H1 (cell line): ENCODE measurements around the gene TRMT61B. TPM values are rescaled to one million over a fixed set of nuclear protein-coding genes. Genes with fewer than 3 reads are reported as not detected.

ENCODE experiments used
- CTCF ChIA-PET: fragments of 300-600 bp; sonication (Branson Sonifier 250); formaldehyde crosslinking; loops from one replicate; lab custom pipeline; 2021; ENCODE audit not compliant: partially characterized antibody; lab: Charles Lee
- POLR2A ChIA-PET: fragments of 300-600 bp; sonication (Branson Sonifier 250); formaldehyde crosslinking; loops from one replicate; lab custom pipeline; 2021; ENCODE audit warnings: inconsistent platforms; ENCODE audit not compliant: partially characterized antibody; lab: Charles Lee
- DNase-seq, 2 experiments: peaks; one replicate each; pipeline versions ENCODE4 v3.0.0 to v3.0.0-alpha.2; 2010 to 2022; ENCODE audit warnings: low spot score in 2 of 2, low read depth in 1 of 2, mixed read lengths in 1 of 2
- FAIRE-seq: peaks from 2 replicates; lab custom pipeline; 2011; peaks lifted over from hg19 to GRCh38; lab: Jason Lieb, UNC
- H2AFZ ChIP-seq: 2 replicates; pipeline ENCODE4 v1.8.1; 2012; ENCODE audit warnings: low read length, inconsistent platforms
- H2AK5ac ChIP-seq: 2 replicates; pipeline ENCODE4 v1.6.1; 2013; ENCODE audit warnings: low read depth, low read length
- H2BK120ac ChIP-seq: replicated peaks from 2 replicates; pipeline ENCODE3; 2013; ENCODE audit warnings: low read depth, low read length, inconsistent platforms
- H2BK12ac ChIP-seq: 2 replicates; pipeline ENCODE4 v1.6.1; 2013; ENCODE audit warnings: low read depth, low read length
- H2BK15ac ChIP-seq: 2 replicates; pipeline ENCODE4 v1.6.1; 2013; ENCODE audit warnings: low read length
- H2BK20ac ChIP-seq: 2 replicates; pipeline ENCODE4 v1.6.1; 2013; ENCODE audit warnings: low read length
- H2BK5ac ChIP-seq: 2 replicates; pipeline ENCODE4 v1.6.1; 2013; ENCODE audit warnings: low read depth, low read length
- H3K14ac ChIP-seq: 2 replicates; pipeline ENCODE4 v1.6.1; 2013; ENCODE audit warnings: inconsistent platforms; ENCODE audit not compliant: insufficient read length
- H3K18ac ChIP-seq: 2 replicates; pipeline ENCODE4 v1.6.1; 2013; ENCODE audit warnings: low read length; ENCODE audit errors: extremely low read depth
- H3K23ac ChIP-seq: 2 replicates; pipeline ENCODE4 v1.6.1; 2013; ENCODE audit warnings: inconsistent platforms; ENCODE audit not compliant: insufficient read length
- H3K23me2 ChIP-seq: 2 replicates; pipeline ENCODE4 v1.6.1; 2013; ENCODE audit warnings: low read depth, low read length
- H3K27ac ChIP-seq: 2 replicates; pipeline ENCODE4 v1.6.1; 2011; ENCODE audit warnings: low read depth, low read length, inconsistent platforms
- H3K27me3 ChIP-seq, 4 experiments: replicated peaks in 1 of 4; 1 replicate in 1 of 4; 2 replicates in 3 of 4; pipeline versions ENCODE4 v1.6.1 to v1.8.1; 2011 to 2013; ENCODE audit warnings: low read length in 3 of 4, mild to moderate bottlenecking in 3 of 4, inconsistent platforms in 2 of 4, mixed read lengths in 2 of 4, moderate library complexity in 1 of 4; ENCODE audit not compliant: control insufficient read depth in 3 of 4, insufficient read depth in 3 of 4; ENCODE audit errors: extremely low read depth in 1 of 4
- H3K36me3 ChIP-seq, 4 experiments: 2 replicates each; pipeline versions ENCODE4 v1.6.1 to v1.8.1; 2011 to 2013; ENCODE audit warnings: mild to moderate bottlenecking in 4 of 4, low read length in 3 of 4, moderate library complexity in 2 of 4, control low read depth in 1 of 4, inconsistent platforms in 1 of 4; ENCODE audit not compliant: insufficient read depth in 4 of 4, control insufficient read depth in 2 of 4
- H3K4ac ChIP-seq: replicated peaks from 2 replicates; pipeline ENCODE3; 2013; ENCODE audit warnings: low read length, low read depth, mixed read lengths, inconsistent platforms; ENCODE audit not compliant: insufficient read length
- H3K4me1 ChIP-seq, 4 experiments: replicated peaks in 1 of 4; 1 replicate in 1 of 4; 2 replicates in 3 of 4; pipeline versions ENCODE4 v1.6.1 to v1.8.1; 2011 to 2013; ENCODE audit warnings: low read length in 3 of 4, inconsistent platforms in 2 of 4, mixed read lengths in 1 of 4; ENCODE audit not compliant: insufficient read depth in 4 of 4, control insufficient read depth in 3 of 4
- H3K4me2 ChIP-seq, 2 experiments: 2 replicates each; pipeline versions ENCODE4 v1.6.1 to v1.8.1; 2011 to 2013; ENCODE audit warnings: low read depth in 2 of 2, low read length in 2 of 2, control low read depth in 1 of 2, inconsistent platforms in 1 of 2, mild to moderate bottlenecking in 1 of 2; ENCODE audit not compliant: insufficient read depth in 1 of 2
- H3K4me3 ChIP-seq, 4 experiments: fragments of 200-600, 300-600 bp in 1 of 4; sonication (generic), shearing (Covaris generic), sonication (Bioruptor Twin) in 1 of 4; 2 replicates each; pipeline versions ENCODE4 v1.5.1 to v1.8.1; 2011 to 2016; ENCODE audit warnings: low read length in 4 of 4, low read depth in 3 of 4, control low read depth in 2 of 4, inconsistent platforms in 2 of 4, mild to moderate bottlenecking in 2 of 4, mixed read lengths in 1 of 4, moderate library complexity in 1 of 4; ENCODE audit not compliant: insufficient read depth in 2 of 4; ENCODE audit errors: extremely low read depth in 1 of 4
- H3K56ac ChIP-seq: replicated peaks from 2 replicates; pipeline ENCODE3; 2013; ENCODE audit warnings: low read depth, mild to moderate bottlenecking, mixed read lengths, low read length, inconsistent platforms; ENCODE audit not compliant: insufficient read length
- H3K79me1 ChIP-seq: 2 replicates; pipeline ENCODE4 v1.6.1; 2013; ENCODE audit warnings: low read depth, low read length, control low read depth
- H3K79me2 ChIP-seq, 2 experiments: 2 replicates each; pipeline versions ENCODE4 v1.6.1 to v1.8.1; 2012 to 2013; ENCODE audit warnings: low read length in 2 of 2, mild to moderate bottlenecking in 2 of 2, inconsistent platforms in 1 of 2; ENCODE audit not compliant: insufficient read depth in 2 of 2, control insufficient read depth in 1 of 2
- H3K9ac ChIP-seq, 4 experiments: replicated peaks in 1 of 4; 1 replicate in 1 of 4; 2 replicates in 3 of 4; pipeline versions ENCODE4 v1.6.1 to v1.8.1; 2011 to 2013; ENCODE audit warnings: low read depth in 3 of 4, low read length in 3 of 4, control low read depth in 2 of 4, mild to moderate bottlenecking in 2 of 4, moderate library complexity in 2 of 4, inconsistent platforms in 1 of 4; ENCODE audit errors: extremely low read depth in 1 of 4
- H3K9me3 ChIP-seq, 2 experiments: 2 replicates each; pipeline versions ENCODE4 v1.6.1 to v1.8.1; 2012 to 2013; ENCODE audit warnings: mild to moderate bottlenecking in 2 of 2, moderate library complexity in 2 of 2, control low read depth in 1 of 2, inconsistent platforms in 1 of 2, low read depth in 1 of 2, low read length in 1 of 2, mixed read lengths in 1 of 2; ENCODE audit not compliant: insufficient read depth in 2 of 2
- H4K20me1 ChIP-seq, 2 experiments: replicated peaks in 1 of 2; 2 replicates each; pipeline versions ENCODE3 to v1.8.1; 2011 to 2013; ENCODE audit warnings: inconsistent platforms in 2 of 2, low read length in 2 of 2, mild to moderate bottlenecking in 1 of 2; ENCODE audit not compliant: insufficient read depth in 2 of 2, control insufficient read depth in 1 of 2
- H4K5ac ChIP-seq: 2 replicates; pipeline ENCODE4 v1.6.1; 2013; ENCODE audit warnings: low read length, low read depth, mixed read lengths, inconsistent platforms; ENCODE audit not compliant: insufficient read length
- H4K8ac ChIP-seq: 2 replicates; pipeline ENCODE4 v1.8.0; 2013; ENCODE audit warnings: mild to moderate bottlenecking, moderate library complexity, low read length, inconsistent platforms; ENCODE audit not compliant: insufficient read depth; ENCODE audit errors: extremely low read depth
- H4K91ac ChIP-seq: replicated peaks from 2 replicates; pipeline ENCODE3; 2013; ENCODE audit warnings: low read length, mixed read lengths, inconsistent platforms; ENCODE audit not compliant: insufficient read length
- ATF2 ChIP-seq: IDR thresholded peaks from 2 replicates; pipeline ENCODE4 v1.6.1; 2012; ENCODE audit warnings: low read length, inconsistent platforms
- BACH1 ChIP-seq: IDR thresholded peaks from 2 replicates; pipeline ENCODE4 v1.6.1; 2012; ENCODE audit warnings: low read length, improper control_type of control experiment
- CTCF ChIP-seq, 3 experiments: IDR thresholded peaks; 1 replicate in 2 of 3; 2 replicates in 1 of 3; pipeline versions ENCODE4 v1.5.1 to v1.6.1; 2011; ENCODE audit warnings: low read length in 3 of 3, mild to moderate bottlenecking in 3 of 3, inconsistent platforms in 2 of 3, low read depth in 1 of 3, moderate library complexity in 1 of 3; ENCODE audit not compliant: insufficient read depth in 1 of 3; ENCODE audit errors: control extremely low read depth in 1 of 3
- GTF2F1 ChIP-seq: IDR thresholded peaks from 2 replicates; pipeline ENCODE4 v1.6.1; 2012; ENCODE audit warnings: low read depth, low read length, improper control_type of control experiment, borderline replicate concordance
- RAD21 ChIP-seq, 2 experiments: IDR thresholded peaks in 1 of 2; conservative IDR thresholded peaks in 1 of 2; 2 replicates each; pipeline ENCODE4 v1.6.1; 2011; ENCODE audit warnings: low read depth in 2 of 2, low read length in 2 of 2, improper control_type of control experiment in 1 of 2, inconsistent platforms in 1 of 2, mild to moderate bottlenecking in 1 of 2, moderate library complexity in 1 of 2
- RBBP5 ChIP-seq: IDR thresholded peaks from 2 replicates; pipeline ENCODE4 v1.7.1; 2012; ENCODE audit warnings: low read depth, mild to moderate bottlenecking, inconsistent platforms, low read length, moderate library complexity, borderline replicate concordance
- TBP ChIP-seq: IDR thresholded peaks from 2 replicates; pipeline ENCODE4 v1.6.1; 2011; ENCODE audit warnings: low read depth, low read length, improper control_type of control experiment
- WGBS, 2 experiments: shearing (Covaris generic) in 1 of 2; methylation state at CpG; one replicate each; pipeline versions ENCODE4 v1.1.6 to v1.1.7; 2013 to 2015; ENCODE audit warnings: low lambda C conversion rate in 2 of 2, mixed read lengths in 2 of 2, inconsistent platforms in 1 of 2, low coverage in 1 of 2, missing lambda C conversion rate in 1 of 2; ENCODE audit not compliant: insufficient replicate concordance in 2 of 2, insufficient coverage in 1 of 2, insufficient read length in 1 of 2; ENCODE audit errors: extremely low coverage in 1 of 2, missing lambda C conversion rate in 1 of 2; 5-methylcytosine and 5-hydroxymethylcytosine counted together
- polyA plus RNA-seq, 7 experiments: library from polyadenylated mRNA; depleted of rRNA in 3 of 7; stranded (reverse) in 5 of 7; unstranded in 2 of 7; fragments of >200 nt in 5 of 7; fragments of 200-250 nt in 2 of 7; gene quantifications; 1 replicate in 5 of 7; 2 replicates in 1 of 7; 4 replicates in 1 of 7; pipeline versions ENCODE4 v1.2.1 to v1.2.3, GENCODE V29; 2011 to 2013; ENCODE audit warnings: missing spikeins in 2 of 7, mixed read lengths in 2 of 7
- total RNA-seq: library from RNA; stranded (reverse); fragmentation: NEBNext Ultra II Directional; extraction: Animal tissue kit (Norgen Biotek cat#: 25700); gene quantifications from 2 replicates; pipeline ENCODE4 v1.2.1, GENCODE V29; 2021

The TRMT61B gene
- total and polyA plus RNA-seq, 2 of the 8 experiments (the other 6 are each of a cell fraction or from before 2014, with no cell fraction given) = 10.4 to 27.8 TPM

GRCh38 chr2:28821295-28821958, 48.7 kb downstream of the TRMT61B start:
- H3K14ac ChIP-seq = no peak overlapping the region
- H2BK12ac ChIP-seq = no peak overlapping the region
- no peak overlapping the region for H3K27ac ChIP-seq
- no peak overlapping the region for H3K18ac ChIP-seq
- H2BK20ac ChIP-seq = no peak overlapping the region
- no peaks in the 10 kb centered on the region for H3K36me3 ChIP-seq
- H3K4me2 ChIP-seq = no peak overlapping the region
- H2AK5ac ChIP-seq = no peak overlapping the region
- no peak overlapping the region for H4K5ac ChIP-seq
- no peak overlapping the region for H2AFZ ChIP-seq
- no peaks in the 10 kb centered on the region for H4K20me1 ChIP-seq
- H3K79me1 ChIP-seq = no peaks in the 10 kb centered on the region
- H3K4me3 ChIP-seq = no peak overlapping the region
- H3K27me3 ChIP-seq = no peaks in the 10 kb centered on the region
- POLR2A ChIA-PET = interaction anchor here (0.7 kb wide), 1 partner anchor 286 kb away, joined by 3 read pairs; no protein-coding TSS in a partner anchor
- no peak overlapping the region for H3K4ac ChIP-seq
- H3K23ac ChIP-seq = no peak overlapping the region
- CTCF ChIA-PET = interaction anchor here (0.7 to 1.5 kb wide), 13 partner anchors 10 to 601 kb away, joined by 3 to 6 read pairs (median 3); no protein-coding TSS in a partner anchor
- no peak for FAIRE-seq
- no peaks in the 10 kb centered on the region for H3K23me2 ChIP-seq
- no peaks in the 10 kb centered on the region for H3K79me2 ChIP-seq
- H2BK120ac ChIP-seq = no peak overlapping the region
- no peak overlapping the region for H4K91ac ChIP-seq
- DNase-seq = peak; percentile 33 to 80
- H3K56ac ChIP-seq = no peak overlapping the region
- no peak overlapping the region for H3K9ac ChIP-seq
- no peak overlapping the region for H2BK5ac ChIP-seq
- no peaks in the 10 kb centered on the region for H3K9me3 ChIP-seq
- 18% methylated on average over 8 of the region's 8 CpGs; no CpG with 5 or more reads in 1 of the 2 experiments for WGBS, 2 experiments
- no peak overlapping the region for H2BK15ac ChIP-seq
- H4K8ac ChIP-seq = no peak overlapping the region
- H3K4me1 ChIP-seq = no peaks in the 10 kb centered on the region
- TF ChIP-seq RBBP5 (no peak), GTF2F1 (no peak), ATF2 (no peak), TBP (no peak), CTCF (IDR thresholded peaks at IDR 0.05; ENCODE audit: control extremely low read depth in 1 of 3, insufficient read depth in 1 of 3, low read depth in 1 of 3, low read length in 3 of 3) (peak in 2 of 3 experiments; percentile 48 to 71; a peak in 2 of 4 replicates), BACH1 (no peak), RAD21 (IDR thresholded peaks at IDR 0.05 in 1 of 2, conservative IDR thresholded peaks at IDR 0.05 in 1 of 2; ENCODE audit: low read depth in 2 of 2, low read length in 2 of 2) (peak; percentile 77 to 78)
